HG03196 (cell line): ENCODE results near the gene AIF1.

Experiments used
- ATAC-seq: cut with Tn5 transposase; IDR thresholded peaks from one replicate; pipeline ENCODE4 v1.9.1; 2021; ENCODE audit not compliant: unreplicated experiment

The AIF1 gene

DNA sequence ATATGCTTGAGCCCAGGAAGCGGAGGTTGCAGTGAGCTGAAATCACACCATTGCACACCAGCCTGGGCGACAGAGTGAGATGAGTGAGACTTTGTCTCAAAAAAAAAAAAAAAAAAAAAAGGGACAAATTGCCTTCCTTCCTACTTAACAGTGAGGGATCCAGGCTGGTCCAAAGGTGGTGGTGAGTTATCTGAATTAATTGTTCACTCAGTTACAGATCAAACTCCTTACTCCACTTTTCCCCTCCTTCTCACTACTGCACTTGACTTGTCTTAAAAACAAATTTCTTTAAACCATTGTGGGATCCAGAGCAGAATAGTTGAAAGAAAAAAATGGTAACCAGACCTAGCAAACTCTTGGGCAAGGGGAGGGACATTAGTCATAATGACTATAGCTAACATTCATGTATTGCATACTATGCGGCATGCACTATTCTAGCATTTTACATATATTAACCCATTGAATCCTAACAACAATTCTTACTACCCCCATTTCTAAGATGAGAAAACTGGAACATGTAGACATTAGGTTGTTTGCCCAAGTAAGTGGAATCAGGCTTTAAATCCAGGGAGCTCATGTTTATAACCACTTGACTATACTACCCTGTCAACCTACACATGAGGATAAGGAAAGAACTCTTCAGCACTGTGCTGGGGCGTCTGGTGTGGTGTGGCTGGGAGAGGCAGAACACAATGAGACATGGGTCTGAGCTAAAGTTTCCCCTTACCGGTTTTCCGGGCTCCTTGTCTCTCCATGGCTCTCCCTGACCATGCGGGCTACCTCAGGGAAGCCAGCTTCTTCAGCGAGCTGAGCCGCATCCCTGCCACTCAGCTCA, 48.3 kb downstream of the AIF1 start:
- no peak for ATAC-seq

DNA sequence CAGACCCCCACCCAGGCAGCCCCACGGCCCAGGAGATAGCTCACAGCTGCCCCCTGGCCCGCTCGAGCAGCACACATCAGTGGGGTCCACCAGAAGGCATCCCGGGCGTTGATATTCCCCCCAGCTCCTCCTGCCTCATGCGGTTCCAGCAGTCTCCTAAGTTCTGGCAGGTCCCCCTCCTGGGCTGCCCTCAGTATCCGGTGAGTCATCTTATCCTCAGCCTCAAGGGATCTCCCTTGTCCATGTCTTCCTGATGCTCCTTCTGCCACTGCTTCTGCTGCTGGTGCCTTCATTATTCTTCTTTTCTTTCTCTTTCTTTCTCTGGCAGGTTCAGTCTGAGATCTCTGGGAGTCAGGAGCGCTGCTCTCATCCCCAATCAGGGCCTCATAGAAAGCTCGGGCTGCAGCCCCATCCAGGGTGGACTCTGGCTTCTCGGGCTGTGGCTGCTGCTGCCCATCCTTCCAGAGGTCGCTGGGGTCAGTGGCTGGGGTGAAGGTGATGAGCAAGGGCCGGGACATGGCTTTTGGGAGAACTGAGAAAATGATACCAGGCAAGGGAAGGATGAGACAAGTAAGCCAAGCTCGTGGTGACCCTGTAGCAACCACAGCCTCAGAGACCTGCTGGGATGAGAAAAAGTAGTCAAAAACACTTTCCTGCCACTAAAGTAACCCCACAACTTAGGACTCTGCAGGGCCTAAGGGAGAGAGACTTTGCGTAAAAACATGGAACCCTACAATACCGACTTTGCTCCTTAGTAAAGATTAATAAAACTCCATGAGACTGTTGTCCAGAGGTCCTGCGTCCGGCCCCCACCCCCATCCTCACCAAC, 49.1 kb downstream of the AIF1 start:
- ATAC-seq, result no peak

DNA sequence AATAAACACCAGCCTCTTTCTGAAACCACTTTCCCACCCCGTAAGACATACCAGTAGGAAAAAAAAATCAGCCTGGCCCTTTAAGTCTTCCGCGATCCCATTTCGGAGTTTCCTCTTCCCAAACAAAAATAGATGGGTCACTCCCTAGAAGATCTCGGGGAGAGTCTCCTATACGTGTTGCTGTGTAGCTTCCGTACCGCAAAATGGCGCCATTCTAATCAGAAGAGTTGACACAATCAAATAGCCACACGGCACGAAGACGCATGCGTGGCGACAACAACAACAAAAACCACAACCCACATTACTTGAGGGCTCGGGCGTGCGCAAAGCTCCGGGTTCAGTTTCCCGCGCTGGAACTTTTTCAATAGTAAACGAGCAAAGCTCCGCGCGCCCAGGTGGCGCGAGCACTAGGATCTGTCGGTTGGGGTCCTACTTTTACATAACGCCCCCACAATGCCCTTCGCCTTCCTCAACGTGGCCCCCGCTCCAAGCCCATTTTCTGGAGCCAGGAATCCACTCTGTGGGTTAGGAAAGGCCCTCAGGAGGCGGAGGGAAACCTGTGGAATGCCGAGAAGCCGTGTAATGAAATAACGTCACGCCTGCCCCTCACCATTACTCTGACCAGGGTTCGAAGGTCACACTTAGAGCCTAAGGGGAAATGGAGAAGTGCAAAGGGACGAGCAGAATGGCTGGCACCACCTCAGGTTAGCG, 49.9 kb downstream of the AIF1 start, which contains the start of gene GPANK1:
Gene GPANK1 (minus strand): TSS at position 208 of the 711 bp plus-strand sequence. CDS start 519 bp downstream, outside the sequence.
- ATAC-seq, result peak; percentile 33

DNA sequence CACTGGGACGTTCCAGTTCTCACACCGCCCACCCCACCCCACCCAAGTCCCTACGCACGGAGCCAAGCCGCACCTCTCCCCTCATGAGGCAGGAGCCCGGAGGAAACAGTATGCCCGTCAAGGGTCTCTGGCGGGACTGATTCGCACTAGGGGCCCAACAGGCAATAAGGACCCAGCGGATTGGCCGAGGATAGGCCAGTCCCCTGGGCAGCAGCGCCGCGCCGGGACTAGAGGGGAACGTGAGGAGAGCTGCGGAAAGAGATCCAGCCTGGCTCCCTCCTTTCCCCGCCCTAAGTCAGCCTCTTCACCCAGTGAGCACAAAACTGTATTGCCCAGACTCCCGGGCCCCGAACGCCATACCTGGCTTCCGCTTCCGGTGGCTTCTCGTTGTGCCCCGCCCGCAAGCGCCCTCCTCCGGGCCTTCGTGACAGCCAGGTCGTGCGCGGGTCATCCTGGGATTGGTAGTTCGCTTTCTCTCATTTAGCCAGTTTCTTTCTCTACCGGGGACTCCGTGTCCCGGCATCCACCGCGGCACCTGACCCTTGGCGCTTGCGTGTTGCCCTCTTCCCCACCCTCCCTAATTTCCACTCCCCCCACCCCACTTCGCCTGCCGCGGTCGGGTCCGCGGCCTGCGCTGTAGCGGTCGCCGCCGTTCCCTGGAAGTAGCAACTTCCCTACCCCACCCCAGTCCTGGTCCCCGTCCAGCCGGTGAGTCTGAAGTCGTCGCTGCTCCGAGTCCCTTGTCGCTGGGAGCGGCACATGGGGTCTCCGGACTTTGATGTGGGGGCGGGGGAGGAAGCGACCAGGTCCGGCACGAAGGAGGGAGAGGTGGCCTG, 50.7 kb downstream of the AIF1 start, which contains the start of gene CSNK2B:
Gene CSNK2B (plus strand): TSS at position 580 of the 836 bp plus-strand sequence. CDS start 752 bp downstream, outside the sequence.
- ATAC-seq, result peak; percentile 78

DNA sequence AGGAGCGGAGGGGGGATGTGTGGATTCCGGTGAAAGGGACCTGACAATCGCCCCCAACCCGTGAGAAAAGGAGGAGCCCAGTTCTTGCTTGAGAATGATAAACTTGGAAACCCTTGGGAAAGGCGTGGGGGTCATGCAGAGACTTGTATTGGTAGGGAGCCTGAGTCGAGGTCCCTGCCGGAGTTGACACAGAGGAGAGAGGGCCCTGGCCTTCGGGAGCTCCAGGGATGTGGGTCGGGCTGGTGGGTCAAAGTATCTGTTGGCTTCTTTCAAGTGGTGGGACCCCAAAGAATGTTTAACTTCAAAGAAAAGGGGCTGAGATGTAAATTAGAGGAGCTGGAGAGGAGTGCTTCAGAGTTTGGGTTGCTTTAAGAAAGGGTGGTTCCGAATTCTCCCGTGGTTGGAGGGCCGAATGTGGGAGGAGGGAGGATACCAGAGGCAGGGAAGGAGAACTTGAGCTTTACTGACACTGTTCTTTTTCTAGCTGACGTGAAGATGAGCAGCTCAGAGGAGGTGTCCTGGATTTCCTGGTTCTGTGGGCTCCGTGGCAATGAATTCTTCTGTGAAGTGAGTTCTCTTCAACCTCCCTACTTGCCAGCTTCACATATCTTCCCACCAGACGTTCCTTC, 51.4 kb downstream of the AIF1 start:
- ATAC-seq, result no peak
